SJCRH30 (cell line): Measurements from ENCODE around the gene KCNK13. TPM values are rescaled to one million over a fixed set of nuclear protein-coding genes. Genes with fewer than 3 reads are reported as not detected.
A peak's percentile ranks its signal among the peaks of the same experiment; 100 is the strongest.

Experiments
- DNase-seq, 2 experiments: peaks; one replicate each; pipeline ENCODE4 v3.0.0-alpha.2; 2015 to 2020
- H3K27ac ChIP-seq: fragments of 250-450 bp; sonication (Bioruptor Pico); 2 replicates; pipeline ENCODE4 v1.5.1; 2020; ENCODE audit warnings: mild to moderate bottlenecking, moderate library complexity
- H3K27me3 ChIP-seq: fragments of 250-450 bp; sonication (Bioruptor Pico); 2 replicates; pipeline ENCODE4 v1.5.1; 2020; ENCODE audit warnings: mild to moderate bottlenecking, moderate library complexity
- H3K36me3 ChIP-seq: fragments of 250-450 bp; sonication (Bioruptor Pico); 2 replicates; pipeline ENCODE4 v1.5.1; 2020; ENCODE audit warnings: mild to moderate bottlenecking, moderate library complexity
- H3K4me1 ChIP-seq: fragments of 250-450 bp; sonication (Bioruptor Pico); 2 replicates; pipeline ENCODE4 v1.5.1; 2020; ENCODE audit warnings: mild to moderate bottlenecking, moderate library complexity
- H3K4me3 ChIP-seq: fragments of 250-450 bp; sonication (Bioruptor Pico); 2 replicates; pipeline ENCODE4 v1.5.1; 2020; ENCODE audit warnings: mild to moderate bottlenecking, moderate library complexity
- H3K9me3 ChIP-seq: fragments of 250-450 bp; sonication (Bioruptor Pico); replicated peaks from 2 replicates; pipeline ENCODE4 v1.5.1; 2020; ENCODE audit warnings: mild to moderate bottlenecking, moderate library complexity
- total RNA-seq: library from RNA; depleted of rRNA; stranded (reverse); fragments of >200 nt; shearing (Covaris generic); gene quantifications from 2 replicates; pipeline ENCODE4 v1.2.3, GENCODE V29; 2014

KCNK13 gene
- total RNA-seq, 1 experiment from 2014 or later, result 2.0 TPM

- no peak overlapping the region for H3K4me3 ChIP-seq
- no peak for DNase-seq
- H3K27ac ChIP-seq, result no peak overlapping the region
- H3K27me3 ChIP-seq, result no peaks in the 10 kb centered on the region
- peaks cover 52% of the 10 kb centered on the region for H3K4me1 ChIP-seq
- H3K9me3 ChIP-seq, result no peaks in the 10 kb centered on the region
- no peaks in the 10 kb centered on the region for H3K36me3 ChIP-seq
Measured at GRCh38 chr14:90136904-90137303, 75.1 kb downstream of the KCNK13 start.

GRCh38 chr14:90137807-90138206 is 76.0 kb downstream of the KCNK13 start:
- peak in 1 of 2 experiments; percentile 10 for DNase-seq
- Histone ChIP-seq H3K9me3 (no peaks in the 10 kb centered on the region), H3K36me3 (no peaks in the 10 kb centered on the region), H3K4me3 (no peak overlapping the region), H3K4me1 (peaks cover 44% of the 10 kb centered on the region), H3K27me3 (no peaks in the 10 kb centered on the region), H3K27ac (peak overlapping the region; percentile 96)

- no peak overlapping the region for H3K4me3 ChIP-seq
- H3K27ac ChIP-seq, result peak overlapping the region; percentile 96
- no peaks in the 10 kb centered on the region for H3K36me3 ChIP-seq
- no peaks in the 10 kb centered on the region for H3K9me3 ChIP-seq
- no peaks in the 10 kb centered on the region for H3K27me3 ChIP-seq
- DNase-seq, result no peak
- H3K4me1 ChIP-seq, result peaks cover 34% of the 10 kb centered on the region
Measured at GRCh38 chr14:90139199-90139598, 77.4 kb downstream of the KCNK13 start.

GRCh38 chr14:90140298-90140955 is 78.6 kb downstream of the KCNK13 start:
- DNase-seq, result peak; percentile 63 to 79
- Histone ChIP-seq H3K27me3 (no peaks in the 10 kb centered on the region), H3K4me3 (peak overlapping the region; percentile 51), H3K36me3 (no peaks in the 10 kb centered on the region), H3K27ac (peak overlapping the region; percentile 96), H3K4me1 (peaks cover 34% of the 10 kb centered on the region), H3K9me3 (no peaks in the 10 kb centered on the region)

GRCh38 chr14:90140956-90141316 is 79.1 kb downstream of the KCNK13 start:
- Histone ChIP-seq H3K4me1 (peaks cover 34% of the 10 kb centered on the region), H3K36me3 (no peaks in the 10 kb centered on the region), H3K27me3 (no peaks in the 10 kb centered on the region), H3K9me3 (no peaks in the 10 kb centered on the region), H3K4me3 (peak overlapping the region; percentile 51), H3K27ac (peak overlapping the region; percentile 96)
- peak; percentile 65 to 75 for DNase-seq

- Histone ChIP-seq H3K27ac (no peak overlapping the region), H3K4me1 (no peaks in the 10 kb centered on the region), H3K36me3 (no peaks in the 10 kb centered on the region), H3K9me3 (no peaks in the 10 kb centered on the region), H3K27me3 (no peaks in the 10 kb centered on the region), H3K4me3 (no peak overlapping the region)
- DNase-seq, result no peak
Measured at GRCh38 chr14:90153429-90153828, 91.6 kb downstream of the KCNK13 start.

- Histone ChIP-seq H3K9me3 (no peaks in the 10 kb centered on the region; the same call in 1 of the 2 replicates), H3K36me3 (no peaks in the 10 kb centered on the region)
- no peak for DNase-seq
Measured at GRCh38 chr14:90154110-90154509, 92.3 kb downstream of the KCNK13 start.

GRCh38 chr14:90159146-90159545 is 97.4 kb downstream of the KCNK13 start:
- H3K4me1 ChIP-seq, result no peaks in the 10 kb centered on the region
- no peaks in the 10 kb centered on the region; the same call in 1 of the 2 replicates for H3K9me3 ChIP-seq
- H3K27me3 ChIP-seq, result no peaks in the 10 kb centered on the region
- no peak overlapping the region for H3K27ac ChIP-seq
- no peaks in the 10 kb centered on the region for H3K36me3 ChIP-seq
- no peak overlapping the region for H3K4me3 ChIP-seq
- no peak for DNase-seq

More at GRCh38 chr14:90154110-90154509, 92.3 kb downstream of the KCNK13 start:
- no peaks in the 10 kb centered on the region for H3K27me3 ChIP-seq
- H3K4me3 ChIP-seq, result no peak overlapping the region
- H3K4me1 ChIP-seq, result no peaks in the 10 kb centered on the region
- no peak overlapping the region for H3K27ac ChIP-seq

GRCh38 chr14:90159688-90160087 is 97.9 kb downstream of the KCNK13 start:
- H3K4me1 ChIP-seq, result no peaks in the 10 kb centered on the region
- H3K9me3 ChIP-seq, result no peaks in the 10 kb centered on the region; the same call in 1 of the 2 replicates
- no peak overlapping the region for H3K27ac ChIP-seq
- DNase-seq, result no peak
- no peaks in the 10 kb centered on the region for H3K27me3 ChIP-seq
- no peak overlapping the region for H3K4me3 ChIP-seq
- no peaks in the 10 kb centered on the region for H3K36me3 ChIP-seq

- H3K9me3 ChIP-seq, result no peaks in the 10 kb centered on the region; the same call in 1 of the 2 replicates
- H3K27ac ChIP-seq, result no peak overlapping the region
- DNase-seq, result no peak
- H3K36me3 ChIP-seq, result no peaks in the 10 kb centered on the region
- no peaks in the 10 kb centered on the region for H3K27me3 ChIP-seq
- no peak overlapping the region for H3K4me3 ChIP-seq
- H3K4me1 ChIP-seq, result no peaks in the 10 kb centered on the region
Measured at GRCh38 chr14:90161129-90161528, 99.3 kb downstream of the KCNK13 start.

- Histone ChIP-seq H3K27me3 (no peaks in the 10 kb centered on the region), H3K36me3 (no peaks in the 10 kb centered on the region), H3K9me3 (no peaks in the 10 kb centered on the region), H3K4me3 (no peak overlapping the region), H3K4me1 (no peaks in the 10 kb centered on the region), H3K27ac (no peak overlapping the region)
- no peak for DNase-seq
Measured at GRCh38 chr14:90168425-90169105, 106.8 kb downstream of the KCNK13 start.

GRCh38 chr14:90175631-90176030 is 113.8 kb downstream of the KCNK13 start:
- H3K4me1 ChIP-seq, result no peaks in the 10 kb centered on the region
- no peak for DNase-seq
- H3K27ac ChIP-seq, result no peak overlapping the region
- no peaks in the 10 kb centered on the region for H3K27me3 ChIP-seq
- H3K9me3 ChIP-seq, result no peaks in the 10 kb centered on the region
- no peak overlapping the region for H3K4me3 ChIP-seq
- no peaks in the 10 kb centered on the region for H3K36me3 ChIP-seq

- Histone ChIP-seq H3K27ac (no peak overlapping the region), H3K27me3 (no peaks in the 10 kb centered on the region), H3K9me3 (no peaks in the 10 kb centered on the region), H3K4me3 (no peak overlapping the region), H3K4me1 (no peaks in the 10 kb centered on the region), H3K36me3 (no peaks in the 10 kb centered on the region)
- DNase-seq, result no peak
Measured at GRCh38 chr14:90177539-90178189, 115.9 kb downstream of the KCNK13 start.

- Histone ChIP-seq H3K4me3 (no peak overlapping the region), H3K4me1 (no peaks in the 10 kb centered on the region), H3K27ac (no peak overlapping the region), H3K9me3 (no peaks in the 10 kb centered on the region), H3K27me3 (no peaks in the 10 kb centered on the region), H3K36me3 (no peaks in the 10 kb centered on the region)
- peak; percentile 27 to 66 for DNase-seq
Measured at GRCh38 chr14:90179357-90179756, 117.6 kb downstream of the KCNK13 start.
